ENCODE measurements around the gene CFAP97D2.

Gene CFAP97D2

DNA sequence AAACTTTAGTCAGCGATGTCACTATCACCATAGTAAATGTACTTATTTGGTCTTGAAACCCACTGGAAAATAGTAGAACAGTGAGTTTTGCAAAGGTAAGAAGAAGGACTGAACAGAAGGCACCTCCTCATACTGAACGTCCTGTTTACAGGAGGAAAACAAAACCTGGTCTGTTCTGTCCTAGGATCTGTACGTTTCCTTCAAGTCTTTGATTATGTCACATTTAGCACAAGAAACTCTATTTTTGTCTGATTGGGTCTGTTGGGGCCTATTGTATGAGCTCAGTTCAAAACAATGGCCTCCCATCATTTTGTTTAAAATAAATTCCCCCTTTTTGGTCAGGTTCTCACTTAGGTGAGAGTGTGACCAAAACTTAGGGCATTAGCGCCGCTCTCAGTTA is 11.2 kb upstream of the CFAP97D2 start:
- no peak for DNase-seq
- no peaks in the 10 kb centered on the region for H3K79me2 ChIP-seq (ENCODE audit: low read length)
- no peaks in the 10 kb centered on the region for H3K9me3 ChIP-seq (replicated peaks; ENCODE audit: insufficient read depth, low read length)
- H3K4me3 ChIP-seq (ENCODE audit: low read length): no peak overlapping the region
- no peak overlapping the region for H3K9ac ChIP-seq (ENCODE audit: low read length)
- H3K4me1 ChIP-seq (ENCODE audit: low read length): no peaks in the 10 kb centered on the region
- H3F3A ChIP-seq (ENCODE audit: insufficient read depth, low read length): no peaks in the 10 kb centered on the region
- no peaks in the 10 kb centered on the region for H3K27me3 ChIP-seq (replicated peaks; ENCODE audit: insufficient read depth, low read length)
- no peak overlapping the region for H3K27ac ChIP-seq (ENCODE audit: low read length)
- H4K20me1 ChIP-seq (ENCODE audit: insufficient read depth, low read length): no peaks in the 10 kb centered on the region
- H2AFZ ChIP-seq (ENCODE audit: low read length): no peak overlapping the region
- TF ChIP-seq EZH2 (optimal IDR thresholded peaks at IDR 0.05; ENCODE audit: low read depth, low read length) (no peak), EZH2phosphoT487 (IDR thresholded peaks at IDR 0.05; ENCODE audit: low read length) (no peak)
- TF ChIP-seq, protein P1, sequence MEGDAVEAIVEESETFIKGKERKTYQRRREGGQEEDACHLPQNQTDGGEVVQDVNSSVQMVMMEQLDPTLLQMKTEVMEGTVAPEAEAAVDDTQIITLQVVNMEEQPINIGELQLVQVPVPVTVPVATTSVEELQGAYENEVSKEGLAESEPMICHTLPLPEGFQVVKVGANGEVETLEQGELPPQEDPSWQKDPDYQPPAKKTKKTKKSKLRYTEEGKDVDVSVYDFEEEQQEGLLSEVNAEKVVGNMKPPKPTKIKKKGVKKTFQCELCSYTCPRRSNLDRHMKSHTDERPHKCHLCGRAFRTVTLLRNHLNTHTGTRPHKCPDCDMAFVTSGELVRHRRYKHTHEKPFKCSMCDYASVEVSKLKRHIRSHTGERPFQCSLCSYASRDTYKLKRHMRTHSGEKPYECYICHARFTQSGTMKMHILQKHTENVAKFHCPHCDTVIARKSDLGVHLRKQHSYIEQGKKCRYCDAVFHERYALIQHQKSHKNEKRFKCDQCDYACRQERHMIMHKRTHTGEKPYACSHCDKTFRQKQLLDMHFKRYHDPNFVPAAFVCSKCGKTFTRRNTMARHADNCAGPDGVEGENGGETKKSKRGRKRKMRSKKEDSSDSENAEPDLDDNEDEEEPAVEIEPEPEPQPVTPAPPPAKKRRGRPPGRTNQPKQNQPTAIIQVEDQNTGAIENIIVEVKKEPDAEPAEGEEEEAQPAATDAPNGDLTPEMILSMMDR (IDR thresholded peaks at IDR 0.05; ENCODE audit: low read length): no peak
- no peak overlapping the region for H3K4me2 ChIP-seq (ENCODE audit: low read depth, low read length)
- H3K36me3 ChIP-seq (replicated peaks; ENCODE audit: insufficient read depth, low read length): no peaks in the 10 kb centered on the region
- H3K9me2 ChIP-seq (replicated peaks; ENCODE audit: insufficient read depth, low read length): no peaks in the 10 kb centered on the region

DNA sequence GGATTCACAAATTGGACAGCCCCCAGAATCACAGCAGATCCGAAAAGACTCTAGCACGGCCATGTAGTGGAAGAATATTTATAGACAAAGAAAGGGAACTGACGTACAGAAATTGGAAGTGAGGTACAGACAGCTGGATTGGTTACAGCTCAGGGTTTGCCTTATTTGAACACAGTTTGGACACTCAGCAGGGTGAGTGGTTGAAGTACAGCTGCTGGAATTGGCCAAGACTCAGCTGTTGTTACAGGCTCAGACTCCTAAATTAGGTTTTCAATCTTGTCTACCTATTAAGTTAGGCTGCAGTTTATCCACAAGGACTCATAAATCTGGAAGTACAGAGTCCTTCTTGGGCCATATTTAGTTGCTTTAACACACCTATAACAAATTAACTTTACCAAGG is 5.8 kb upstream of the CFAP97D2 start:
- TF ChIP-seq, protein P1 (IDR thresholded peaks at IDR 0.05; ENCODE audit: low read length): no peak
- TF ChIP-seq EZH2 (optimal IDR thresholded peaks at IDR 0.05; ENCODE audit: low read depth, low read length) (no peak), EZH2phosphoT487 (IDR thresholded peaks at IDR 0.05; ENCODE audit: low read length) (no peak)

DNA sequence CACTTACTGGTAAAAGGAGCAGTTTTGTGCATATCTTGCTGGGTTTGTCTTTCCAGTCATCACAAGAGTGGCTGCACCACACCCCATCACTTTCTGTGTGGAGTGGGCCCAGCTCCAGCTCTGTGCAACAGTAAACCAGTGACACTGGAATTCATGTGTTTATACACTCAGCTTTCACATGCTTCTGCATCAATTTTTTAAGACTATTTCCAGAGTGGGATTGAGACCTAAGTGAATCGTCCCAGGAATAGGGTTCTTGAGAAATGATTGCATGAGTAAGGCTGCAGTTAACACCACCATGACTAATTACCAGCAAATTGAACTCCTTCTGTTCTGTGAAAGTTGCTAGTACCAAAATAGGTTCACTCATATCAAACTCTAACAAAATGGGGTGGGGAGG is 5.3 kb upstream of the CFAP97D2 start:
- Histone ChIP-seq H3K36me3 (replicated peaks; ENCODE audit: insufficient read depth, low read length) (no peaks in the 10 kb centered on the region), H4K20me1 (ENCODE audit: insufficient read depth, low read length) (no peaks in the 10 kb centered on the region), H3K4me3 (ENCODE audit: low read length) (no peak overlapping the region), H3K4me2 (ENCODE audit: low read depth, low read length) (no peak overlapping the region), H3K9me3 (replicated peaks; ENCODE audit: insufficient read depth, low read length) (no peaks in the 10 kb centered on the region), H2AFZ (ENCODE audit: low read length) (no peak overlapping the region), H3K9ac (ENCODE audit: low read length) (no peak overlapping the region), H3F3A (ENCODE audit: insufficient read depth, low read length) (peaks cover 5% of the 10 kb centered on the region), H3K9me2 (replicated peaks; ENCODE audit: insufficient read depth, low read length) (no peaks in the 10 kb centered on the region), H3K4me1 (ENCODE audit: low read length) (peaks cover 15% of the 10 kb centered on the region), H3K79me2 (ENCODE audit: low read length) (no peaks in the 10 kb centered on the region), H3K27ac (ENCODE audit: low read length) (no peak overlapping the region), H3K27me3 (replicated peaks; ENCODE audit: insufficient read depth, low read length) (no peaks in the 10 kb centered on the region)
- TF ChIP-seq EZH2 (optimal IDR thresholded peaks at IDR 0.05; ENCODE audit: low read depth, low read length) (no peak), EZH2phosphoT487 (IDR thresholded peaks at IDR 0.05; ENCODE audit: low read length) (no peak)
- TF ChIP-seq, protein P1 (IDR thresholded peaks at IDR 0.05; ENCODE audit: low read length): no peak
- DNase-seq: no peak

More for the DNA sequence above, 5.8 kb upstream of the CFAP97D2 start:
- Histone ChIP-seq H2AFZ (ENCODE audit: low read length) (no peak overlapping the region), H3K9me2 (replicated peaks; ENCODE audit: insufficient read depth, low read length) (no peaks in the 10 kb centered on the region), H3K27me3 (replicated peaks; ENCODE audit: insufficient read depth, low read length) (no peaks in the 10 kb centered on the region), H3K79me2 (ENCODE audit: low read length) (no peaks in the 10 kb centered on the region), H3K9me3 (replicated peaks; ENCODE audit: insufficient read depth, low read length) (no peaks in the 10 kb centered on the region), H3K36me3 (replicated peaks; ENCODE audit: insufficient read depth, low read length) (no peaks in the 10 kb centered on the region), H4K20me1 (ENCODE audit: insufficient read depth, low read length) (no peaks in the 10 kb centered on the region), H3K4me1 (ENCODE audit: low read length) (peaks cover 15% of the 10 kb centered on the region), H3K4me2 (ENCODE audit: low read depth, low read length) (no peak overlapping the region), H3F3A (ENCODE audit: insufficient read depth, low read length) (peaks cover 5% of the 10 kb centered on the region), H3K4me3 (ENCODE audit: low read length) (no peak overlapping the region), H3K9ac (ENCODE audit: low read length) (no peak overlapping the region), H3K27ac (ENCODE audit: low read length) (no peak overlapping the region)
- no peak for DNase-seq
